Trophoblast cell (in vitro differentiated cells and primary cell): ENCODE measurements around the gene WNK2.

Source experiments
- DNase-seq, 2 donors: peaks; one replicate each; pipeline ENCODE4 v3.0.0-alpha.2; 2016
- H2AFZ ChIP-seq: 2 replicates; pipeline ENCODE4 v1.6.1; 2013; ENCODE audit warnings: low read length, moderate library complexity, mild to moderate bottlenecking; ENCODE audit not compliant: insufficient read depth, poor library complexity
- H2AK5ac ChIP-seq: 2 replicates; pipeline ENCODE4 v1.6.1; 2013; ENCODE audit warnings: mild to moderate bottlenecking, low read length
- H2BK120ac ChIP-seq: 2 replicates; pipeline ENCODE4 v1.6.1; 2013; ENCODE audit warnings: low read length, mild to moderate bottlenecking, moderate library complexity; ENCODE audit not compliant: insufficient read depth, poor library complexity
- H2BK12ac ChIP-seq: 2 replicates; pipeline ENCODE4 v1.6.1; 2013; ENCODE audit warnings: mild to moderate bottlenecking, low read length, moderate library complexity
- H2BK5ac ChIP-seq: 2 replicates; pipeline ENCODE4 v1.6.1; 2013; ENCODE audit warnings: low read length, low read depth, moderate library complexity, mild to moderate bottlenecking; ENCODE audit not compliant: poor library complexity
- H3K14ac ChIP-seq: 2 replicates; pipeline ENCODE4 v1.6.1; 2013; ENCODE audit warnings: mild to moderate bottlenecking, low read length
- H3K18ac ChIP-seq: 2 replicates; pipeline ENCODE4 v1.6.1; 2013; ENCODE audit warnings: mild to moderate bottlenecking, low read length
- H3K23ac ChIP-seq: 2 replicates; pipeline ENCODE4 v1.6.1; 2013; ENCODE audit warnings: low read length
- H3K27ac ChIP-seq: 2 replicates; pipeline ENCODE4 v1.5.1; 2013; ENCODE audit warnings: low read depth, mild to moderate bottlenecking, inconsistent platforms, low read length, moderate library complexity
- H3K27me3 ChIP-seq: 2 replicates; pipeline ENCODE4 v1.6.1; 2013; ENCODE audit warnings: inconsistent platforms, mild to moderate bottlenecking, low read length, moderate library complexity; ENCODE audit not compliant: insufficient read depth
- H3K36me3 ChIP-seq, 2 experiments: 1 replicate in 1 of 2; 2 replicates in 1 of 2; pipeline ENCODE4 v1.6.1; 2013; ENCODE audit warnings: low read length in 2 of 2, mild to moderate bottlenecking in 2 of 2, moderate library complexity in 1 of 2; ENCODE audit not compliant: insufficient read depth in 2 of 2, control insufficient read depth in 1 of 2
- H3K4ac ChIP-seq: 2 replicates; pipeline ENCODE4 v1.6.1; 2013; ENCODE audit warnings: low read depth, mild to moderate bottlenecking, low read length, moderate library complexity
- H3K4me1 ChIP-seq, 2 experiments: 1 replicate in 1 of 2; 2 replicates in 1 of 2; pipeline ENCODE4 v1.6.1; 2013; ENCODE audit warnings: low read length in 2 of 2, mild to moderate bottlenecking in 2 of 2, moderate library complexity in 1 of 2; ENCODE audit not compliant: insufficient read depth in 2 of 2, control insufficient read depth in 1 of 2
- H3K4me2 ChIP-seq: 2 replicates; pipeline ENCODE4 v1.6.1; 2013; ENCODE audit warnings: inconsistent platforms, mild to moderate bottlenecking, low read length, moderate library complexity
- H3K4me3 ChIP-seq: 2 replicates; pipeline ENCODE4 v1.5.1; 2013; ENCODE audit warnings: mild to moderate bottlenecking, low read depth, low read length, inconsistent platforms
- H3K79me1 ChIP-seq: one replicate; pipeline ENCODE4 v1.6.1; 2013; ENCODE audit warnings: low read length
- H3K79me2 ChIP-seq: 2 replicates; pipeline ENCODE4 v1.6.1; 2013; ENCODE audit warnings: low read length, mild to moderate bottlenecking; ENCODE audit not compliant: control insufficient read depth, insufficient read depth, poor library complexity
- H3K9ac ChIP-seq: 2 replicates; pipeline ENCODE4 v1.6.1; 2013; ENCODE audit warnings: mild to moderate bottlenecking, low read length
- H3K9me3 ChIP-seq: 2 replicates; pipeline ENCODE4 v1.6.1; 2013; ENCODE audit warnings: low read depth, mild to moderate bottlenecking, control low read depth, inconsistent platforms, low read length; ENCODE audit not compliant: insufficient read depth
- H4K12ac ChIP-seq: 2 replicates; pipeline ENCODE4 v1.6.1; 2013; ENCODE audit warnings: low read depth, mild to moderate bottlenecking, low read length, moderate library complexity
- H4K8ac ChIP-seq: 2 replicates; pipeline ENCODE4 v1.6.1; 2013; ENCODE audit warnings: low read depth, mild to moderate bottlenecking, low read length, moderate library complexity
- H4K91ac ChIP-seq: one replicate; pipeline ENCODE4 v1.6.1; 2013; ENCODE audit warnings: low read depth, mild to moderate bottlenecking, low read length, moderate library complexity
- WGBS: extraction: QIAGEN DNeasy Blood & Tissue Kit; methylation state at CpG from one replicate; pipeline ENCODE4 v1.1.7; 2013; ENCODE audit warnings: missing lambda C conversion rate; ENCODE audit not compliant: insufficient read length, insufficient coverage; ENCODE audit errors: extremely low coverage; 5-methylcytosine and 5-hydroxymethylcytosine counted together

The WNK2 gene

DNA sequence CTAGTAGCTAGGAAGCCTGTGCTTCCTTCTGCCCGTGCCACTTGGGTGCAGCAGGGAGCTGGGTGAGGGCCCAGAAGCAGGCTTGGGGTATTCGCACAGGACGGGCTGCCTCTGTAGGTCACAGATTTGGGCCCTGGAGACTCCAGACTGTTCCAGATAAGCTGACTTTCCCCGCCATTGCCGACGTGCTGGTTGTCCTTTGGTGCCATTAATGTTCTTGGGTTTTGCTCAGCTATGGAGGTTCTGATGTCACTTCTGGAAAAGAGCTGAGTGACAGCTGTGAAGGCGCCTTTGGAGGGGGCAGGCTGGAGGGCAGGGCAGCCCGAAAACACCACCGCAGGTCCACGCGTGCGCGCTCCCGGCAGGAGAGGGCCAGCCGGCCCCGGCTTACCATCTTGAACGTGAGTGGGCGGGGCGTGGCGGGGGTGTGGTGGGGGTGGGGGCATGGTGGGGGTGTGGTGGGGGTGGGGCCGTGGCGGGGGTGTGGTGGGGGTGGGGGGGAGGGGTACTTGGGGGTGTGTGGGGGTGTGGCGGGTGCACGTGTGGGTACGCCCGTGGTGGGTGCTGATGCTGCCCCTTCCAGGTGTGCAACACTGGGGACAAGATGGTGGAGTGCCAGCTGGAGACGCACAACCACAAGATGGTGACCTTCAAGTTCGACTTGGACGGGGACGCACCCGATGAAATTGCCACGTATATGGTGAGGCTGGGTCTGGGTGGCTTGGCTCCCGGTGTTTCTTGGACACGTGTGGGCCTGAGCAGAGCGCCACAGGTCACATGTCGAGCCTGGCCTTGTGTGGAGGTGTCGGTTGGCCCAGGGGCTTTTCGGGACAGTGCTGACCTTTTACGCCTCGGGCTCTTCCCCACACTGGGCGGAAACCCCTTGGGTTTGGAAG, 79.6 kb downstream of the WNK2 start:
- no peak overlapping the region for H4K12ac ChIP-seq
- no peaks in the 10 kb centered on the region for H3K4me1 ChIP-seq
- H3K4me2 ChIP-seq = no peak overlapping the region
- no peak overlapping the region for H2AK5ac ChIP-seq
- no peaks in the 10 kb centered on the region for H3K9me3 ChIP-seq
- H4K8ac ChIP-seq = no peak overlapping the region
- H3K79me1 ChIP-seq = no peaks in the 10 kb centered on the region
- H2BK120ac ChIP-seq = no peak overlapping the region
- no CpG with 5 or more reads among the region's 41 CpGs for WGBS
- no peak overlapping the region for H3K14ac ChIP-seq
- no peak overlapping the region for H3K4me3 ChIP-seq
- H2BK5ac ChIP-seq = no peak overlapping the region
- H3K23ac ChIP-seq = no peak overlapping the region
- peaks cover 0 to 8% of the 10 kb centered on the region in 2 experiments for H3K36me3 ChIP-seq
- no peak overlapping the region for H3K9ac ChIP-seq
- no peak overlapping the region for H2AFZ ChIP-seq
- no peak overlapping the region for H3K27ac ChIP-seq
- no peak overlapping the region for H2BK12ac ChIP-seq
- no peaks in the 10 kb centered on the region for H3K79me2 ChIP-seq
- DNase-seq = no peak
- H3K4ac ChIP-seq = no peak overlapping the region
- no peaks in the 10 kb centered on the region for H3K27me3 ChIP-seq
- H4K91ac ChIP-seq = no peak overlapping the region
- no peak overlapping the region for H3K18ac ChIP-seq

DNA sequence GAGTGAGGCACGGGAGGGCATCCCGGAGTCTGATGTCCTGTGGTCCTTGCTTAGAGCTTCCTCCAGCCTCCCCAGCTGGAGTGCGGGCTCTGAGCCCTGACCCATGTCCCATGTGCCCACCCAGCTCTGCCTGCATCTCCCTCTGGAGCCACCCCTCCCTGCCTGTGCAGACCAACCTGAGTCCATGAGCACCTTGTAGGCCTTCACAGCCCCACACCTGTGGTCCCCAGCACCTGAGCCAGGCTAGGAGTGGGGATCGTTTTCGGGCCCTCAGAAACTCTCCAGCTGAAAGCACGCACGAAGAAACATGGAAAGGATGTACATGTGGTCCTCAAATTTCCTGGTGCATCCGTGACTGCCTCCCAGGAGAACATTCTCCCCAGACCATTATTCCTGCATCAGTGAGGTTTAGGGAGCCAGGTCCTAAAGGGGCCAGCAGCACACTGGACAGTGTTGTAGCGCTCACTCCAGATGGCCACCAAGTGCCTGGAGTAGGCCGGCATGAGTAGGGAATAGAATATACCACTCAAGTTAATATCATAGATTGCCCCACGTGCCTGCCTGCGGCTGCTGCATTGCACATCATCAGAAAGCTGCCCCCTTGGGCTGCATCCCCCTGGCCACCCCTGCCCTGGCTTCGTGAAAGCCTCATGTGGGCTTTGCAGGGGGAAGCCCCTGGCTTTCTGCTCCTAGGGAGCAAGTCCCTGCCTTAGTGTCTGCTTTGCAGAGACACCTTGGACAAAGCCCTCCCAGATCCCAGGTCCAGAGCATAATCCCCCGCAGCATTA, 80.6 kb downstream of the WNK2 start:
- Histone ChIP-seq H3K4me2 (no peak overlapping the region), H2AFZ (no peak overlapping the region), H3K18ac (no peak overlapping the region), H3K36me3 (peaks cover 0 to 8% of the 10 kb centered on the region in 2 experiments), H2BK5ac (no peak overlapping the region), H4K8ac (no peak overlapping the region), H3K9ac (no peak overlapping the region), H2AK5ac (no peak overlapping the region), H4K12ac (no peak overlapping the region), H3K79me2 (no peaks in the 10 kb centered on the region), H3K79me1 (no peaks in the 10 kb centered on the region), H2BK12ac (no peak overlapping the region), H3K4me1 (no peaks in the 10 kb centered on the region), H2BK120ac (no peak overlapping the region), H3K9me3 (no peaks in the 10 kb centered on the region), H4K91ac (no peak overlapping the region), H3K4me3 (no peak overlapping the region), H3K14ac (no peak overlapping the region), H3K4ac (no peak overlapping the region), H3K27ac (no peak overlapping the region), H3K23ac (no peak overlapping the region), H3K27me3 (no peaks in the 10 kb centered on the region)
- DNase-seq = no peak
- no CpG with 5 or more reads among the region's 14 CpGs for WGBS

DNA sequence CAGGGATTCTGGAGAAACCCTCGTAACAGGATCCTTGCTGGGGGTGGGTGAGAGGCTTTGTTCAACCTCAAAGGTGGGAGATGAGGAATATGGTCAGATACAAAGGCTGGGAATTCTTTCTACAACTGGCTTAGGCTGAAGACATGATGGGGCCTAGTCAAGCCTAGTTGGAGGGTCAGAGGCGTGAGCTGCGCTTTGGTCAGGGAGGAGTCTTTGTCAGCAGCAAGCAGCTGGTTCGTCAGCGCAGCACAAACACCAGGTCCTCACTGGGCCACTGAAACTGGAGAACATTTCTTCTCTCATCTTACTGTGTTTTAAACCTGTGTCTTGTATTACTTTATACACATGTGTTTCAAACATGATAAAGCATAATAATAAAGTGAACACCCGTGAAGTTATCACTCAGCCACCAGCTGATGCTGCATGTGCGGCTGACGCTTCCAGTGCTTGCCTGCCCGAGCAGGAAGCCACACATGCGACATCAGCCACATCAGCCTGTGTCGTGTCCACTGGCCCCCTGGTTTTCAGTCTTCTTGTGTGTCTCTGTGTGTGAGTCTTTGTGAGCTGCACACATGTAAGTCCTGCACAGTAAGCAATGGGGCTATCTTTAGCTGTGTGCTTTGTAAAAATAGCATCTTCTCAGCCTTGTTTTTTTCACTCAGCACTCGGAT, 81.5 kb downstream of the WNK2 start:
- no CpG with 5 or more reads among the region's 12 CpGs for WGBS
- Histone ChIP-seq H2BK120ac (no peak overlapping the region), H3K9me3 (no peaks in the 10 kb centered on the region), H3K4me1 (no peaks in the 10 kb centered on the region), H3K4me2 (no peak overlapping the region), H3K18ac (no peak overlapping the region), H2BK5ac (no peak overlapping the region), H3K4me3 (no peak overlapping the region), H3K27ac (no peak overlapping the region), H4K8ac (no peak overlapping the region), H2AFZ (no peak overlapping the region), H2BK12ac (no peak overlapping the region), H4K91ac (no peak overlapping the region), H3K14ac (no peak overlapping the region), H3K27me3 (no peaks in the 10 kb centered on the region), H4K12ac (no peak overlapping the region), H3K4ac (no peak overlapping the region), H3K23ac (no peak overlapping the region), H2AK5ac (no peak overlapping the region), H3K36me3 (peaks cover 0 to 8% of the 10 kb centered on the region in 2 experiments), H3K79me2 (no peaks in the 10 kb centered on the region), H3K79me1 (no peaks in the 10 kb centered on the region), H3K9ac (no peak overlapping the region)
- DNase-seq = no peak

DNA sequence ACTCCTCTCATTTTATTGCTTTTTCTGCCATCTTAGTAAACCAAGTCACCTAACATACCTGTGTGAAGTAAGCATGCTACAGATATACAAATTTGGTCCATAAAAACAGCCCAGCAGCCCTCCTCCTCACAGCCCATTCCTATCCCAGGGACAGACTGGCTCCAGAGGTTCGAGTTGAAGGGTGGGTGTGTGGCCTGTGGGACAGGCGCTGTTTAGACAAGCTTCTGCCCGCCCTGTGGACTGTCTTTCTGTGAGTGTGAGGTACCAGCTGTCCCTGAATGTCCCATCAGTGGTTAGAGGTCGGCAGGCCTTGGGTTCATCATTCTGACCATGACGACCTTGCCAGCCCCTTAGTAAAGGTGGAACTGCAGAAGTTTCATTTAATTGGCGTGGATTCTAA, 82.0 kb downstream of the WNK2 start:
- no peak overlapping the region for H2BK5ac ChIP-seq
- H3K23ac ChIP-seq = no peak overlapping the region
- no peaks in the 10 kb centered on the region for H3K9me3 ChIP-seq
- DNase-seq = no peak
- H3K79me2 ChIP-seq = no peaks in the 10 kb centered on the region
- no peaks in the 10 kb centered on the region for H3K27me3 ChIP-seq
- H3K18ac ChIP-seq = no peak overlapping the region
- no peak overlapping the region for H2AFZ ChIP-seq
- no peak overlapping the region for H3K4ac ChIP-seq
- no peak overlapping the region for H3K4me2 ChIP-seq
- no peaks in the 10 kb centered on the region for H3K79me1 ChIP-seq
- no peaks in the 10 kb centered on the region for H3K4me1 ChIP-seq
- H4K12ac ChIP-seq = no peak overlapping the region
- WGBS = no CpG with 5 or more reads among the region's 6 CpGs
- no peak overlapping the region for H2AK5ac ChIP-seq
- H3K27ac ChIP-seq = no peak overlapping the region
- H3K4me3 ChIP-seq = no peak overlapping the region
- no peak overlapping the region for H2BK120ac ChIP-seq
- H3K36me3 ChIP-seq = peaks cover 0 to 8% of the 10 kb centered on the region in 2 experiments
- no peak overlapping the region for H4K8ac ChIP-seq
- no peak overlapping the region for H3K14ac ChIP-seq
- no peak overlapping the region for H3K9ac ChIP-seq
- no peak overlapping the region for H2BK12ac ChIP-seq
- no peak overlapping the region for H4K91ac ChIP-seq
